GM19438 (cell line): ENCODE measurements around the gene DYSF.

Experiments used
- ATAC-seq: cut with Tn5 transposase; IDR thresholded peaks from one replicate; pipeline ENCODE4 v1.9.1; 2021; ENCODE audit warnings: low read depth; ENCODE audit not compliant: unreplicated experiment

DYSF gene

GRCh38 chr2:71609958-71610357 is 156.6 kb downstream of the DYSF start:
- ATAC-seq: no peak

GRCh38 chr2:71610671-71611070 is 157.3 kb downstream of the DYSF start:
- ATAC-seq: no peak

GRCh38 chr2:71611247-71611646 is 157.9 kb downstream of the DYSF start:
- ATAC-seq: no peak

- ATAC-seq: no peak
Observed at GRCh38 chr2:71611781-71612527, 158.6 kb downstream of the DYSF start.

GRCh38 chr2:71612581-71613402 is 159.4 kb downstream of the DYSF start:
- no peak for ATAC-seq

GRCh38 chr2:71613403-71613952 is 160.1 kb downstream of the DYSF start:
- ATAC-seq: no peak

GRCh38 chr2:71613953-71614925 is 160.9 kb downstream of the DYSF start:
- ATAC-seq: no peak

- no peak for ATAC-seq
Observed at GRCh38 chr2:71614976-71615766, 161.8 kb downstream of the DYSF start.

GRCh38 chr2:71615767-71616730 is 162.7 kb downstream of the DYSF start:
- no peak for ATAC-seq

GRCh38 chr2:71617266-71617665 is 163.9 kb downstream of the DYSF start:
- ATAC-seq: no peak

GRCh38 chr2:71618327-71619113 is 165.2 kb downstream of the DYSF start:
- ATAC-seq: no peak

GRCh38 chr2:71619230-71619741 is 165.9 kb downstream of the DYSF start:
- no peak for ATAC-seq

GRCh38 chr2:71620116-71620515 is 166.8 kb downstream of the DYSF start:
- ATAC-seq: no peak

GRCh38 chr2:71620851-71621251 is 167.5 kb downstream of the DYSF start:
- no peak for ATAC-seq

GRCh38 chr2:71629273-71629672 is 175.9 kb downstream of the DYSF start:
- ATAC-seq: no peak

- no peak for ATAC-seq
Observed at GRCh38 chr2:71629771-71630453, 176.6 kb downstream of the DYSF start.
